A673 (cell line): Measurements from ENCODE around the gene CEP41.

Experiments
- CTCF ChIP-seq: fragments of 300-800, 200-600 bp; sonication (generic); conservative IDR thresholded peaks from 2 replicates; pipeline ENCODE4 v1.5.1; 2017; ENCODE audit warnings: low read depth, mild to moderate bottlenecking, antibody characterized with exemption, low read length, moderate library complexity, mixed read lengths
- EZH2 ChIP-seq: fragments of 200-600 bp; sonication (generic); IDR thresholded peaks from 2 replicates; pipeline ENCODE4 v1.6.1; 2017; ENCODE audit warnings: borderline replicate concordance, low read depth, mild to moderate bottlenecking, mixed read lengths, antibody characterized with exemption, low read length; ENCODE audit not compliant: poor library complexity, severe bottlenecking

- TF ChIP-seq CTCF: no peak
- no peak for TF ChIP-seq EZH2
Measured at GRCh38 chr7:130379921-130380860, 60.6 kb downstream of the CEP41 start, which contains the start of gene CPA1.
